ENCODE results near the gene CELA2A. TPM values are rescaled to one million over a fixed set of nuclear protein-coding genes. Genes with fewer than 3 reads are reported as not detected.
"Not testable (repeated sequence)": the region's sequence is repeated elsewhere in the genome, so short reads cannot be mapped to it uniquely, and the experiment has no call there.

CELA2A gene
- total RNA-seq, 1 donor from 2014 or later: not detected

GRCh38 chr1:15425521-15425920 is 31.0 kb upstream of the CELA2A start:
- no peak for DNase-seq

GRCh38 chr1:15425958-15426357 is 30.6 kb upstream of the CELA2A start:
- no peak for DNase-seq

- DNase-seq: no peak
Measured at GRCh38 chr1:15426492-15427279, 29.8 kb upstream of the CELA2A start.

GRCh38 chr1:15427280-15427666 is 29.3 kb upstream of the CELA2A start:
- no peak for DNase-seq

GRCh38 chr1:15428252-15428651 is 28.3 kb upstream of the CELA2A start:
- DNase-seq: not testable (repeated sequence)

GRCh38 chr1:15428815-15429435 is 27.6 kb upstream of the CELA2A start:
- DNase-seq: no peak

GRCh38 chr1:15429701-15430149 is 26.8 kb upstream of the CELA2A start:
- DNase-seq: no peak

- no peak for DNase-seq
Measured at GRCh38 chr1:15430787-15431570, 25.6 kb upstream of the CELA2A start.

- DNase-seq: no peak
Measured at GRCh38 chr1:15431571-15431948, 25.0 kb upstream of the CELA2A start.

GRCh38 chr1:15432324-15432723 is 24.2 kb upstream of the CELA2A start:
- no peak for DNase-seq

- DNase-seq: no peak
Measured at GRCh38 chr1:15433471-15433870, 23.1 kb upstream of the CELA2A start.

- not testable (repeated sequence) for DNase-seq
Measured at GRCh38 chr1:15434739-15435138, 21.8 kb upstream of the CELA2A start.

- no peak for DNase-seq
Measured at GRCh38 chr1:15435239-15436077, 21.1 kb upstream of the CELA2A start.

GRCh38 chr1:15436881-15437442 is 19.6 kb upstream of the CELA2A start:
- no peak for DNase-seq

GRCh38 chr1:15439325-15439724 is 17.2 kb upstream of the CELA2A start:
- DNase-seq: no peak

GRCh38 chr1:15440357-15440756 is 16.2 kb upstream of the CELA2A start:
- DNase-seq: no peak

- DNase-seq: no peak
Measured at GRCh38 chr1:15441247-15441646, 15.3 kb upstream of the CELA2A start.

GRCh38 chr1:15442119-15442518 is 14.4 kb upstream of the CELA2A start:
- no peak for DNase-seq

GRCh38 chr1:15442759-15443158 is 13.8 kb upstream of the CELA2A start:
- no peak for DNase-seq

GRCh38 chr1:15443281-15443680 is 13.3 kb upstream of the CELA2A start:
- no peak for DNase-seq

GRCh38 chr1:15444468-15445389 is 11.8 kb upstream of the CELA2A start:
- DNase-seq: no peak

Measured in skin of body (tissue), 2 donors.